GM10847 (cell line): ENCODE results near the gene CIZ1.
A peak's percentile ranks its signal among the peaks of the same experiment; 100 is the strongest.

ENCODE experiments used
- POLR2A ChIP-seq: IDR thresholded peaks from 2 replicates; pipeline ENCODE4 v1.6.1; 2011; ENCODE audit not compliant: insufficient read length; ENCODE audit errors: extremely low read depth

The CIZ1 gene

GRCh38 chr9:128191406-128192046 is at the start of gene CIZ1:
CIZ1 (minus strand) TSS chr9:128191572; CDS start chr9:128190857, 715 bp downstream.
- TF ChIP-seq POLR2A = peak; percentile 86

GRCh38 chr9:128233817-128234406 is 42.5 kb upstream of the CIZ1 start:
- no peak for TF ChIP-seq POLR2A

GRCh38 chr9:128232528-128233428 is 41.4 kb upstream of the CIZ1 start:
- no peak for TF ChIP-seq POLR2A

- TF ChIP-seq POLR2A = no peak
These were observed 40.5 kb upstream of the CIZ1 start for GRCh38 chr9:128231638-128232527.

- TF ChIP-seq POLR2A = no peak
These were observed 35.0 kb upstream of the CIZ1 start for GRCh38 chr9:128226412-128226801.

GRCh38 chr9:128225770-128226411 is 34.5 kb upstream of the CIZ1 start:
- no peak for TF ChIP-seq POLR2A

GRCh38 chr9:128224877-128225276 is 33.5 kb upstream of the CIZ1 start:
- no peak for TF ChIP-seq POLR2A

- TF ChIP-seq POLR2A = no peak
These were observed 31.7 kb upstream of the CIZ1 start for GRCh38 chr9:128222880-128223670.

GRCh38 chr9:128222026-128222425 is 30.7 kb upstream of the CIZ1 start:
- no peak for TF ChIP-seq POLR2A

- no peak for TF ChIP-seq POLR2A
These were observed 28.5 kb upstream of the CIZ1 start for GRCh38 chr9:128219831-128220230.

GRCh38 chr9:128218518-128219389 is 27.4 kb upstream of the CIZ1 start:
- TF ChIP-seq POLR2A = peak; percentile 15

- TF ChIP-seq POLR2A = no peak
These were observed 26.8 kb upstream of the CIZ1 start for GRCh38 chr9:128218172-128218517.

GRCh38 chr9:128216781-128217553 is 25.6 kb upstream of the CIZ1 start:
- no peak for TF ChIP-seq POLR2A
